Uterus (tissue), 2 donors: Measurements from ENCODE around the gene SYNGR2.

Experiments used
- POLR2A ChIP-seq, 2 donors: fragments of 450-650 bp; IDR thresholded peaks; one replicate each; pipeline ENCODE4 v1.6.1; 2016; ENCODE audit warnings: antibody characterized with exemption in 2 of 2, mild to moderate bottlenecking in 1 of 2, moderate library complexity in 1 of 2
- TF ChIP-seq, protein P1 (sequence below), 4 experiments: fragments of 200-600 bp in 2 of 4; fragments of 450-650 bp in 2 of 4; sonication (generic) in 2 of 4; IDR thresholded peaks; one replicate each; pipeline ENCODE4 v1.5.1; 2016 to 2019; ENCODE audit warnings: antibody characterized with exemption in 4 of 4, mild to moderate bottlenecking in 2 of 4, moderate library complexity in 1 of 4

DNA sequence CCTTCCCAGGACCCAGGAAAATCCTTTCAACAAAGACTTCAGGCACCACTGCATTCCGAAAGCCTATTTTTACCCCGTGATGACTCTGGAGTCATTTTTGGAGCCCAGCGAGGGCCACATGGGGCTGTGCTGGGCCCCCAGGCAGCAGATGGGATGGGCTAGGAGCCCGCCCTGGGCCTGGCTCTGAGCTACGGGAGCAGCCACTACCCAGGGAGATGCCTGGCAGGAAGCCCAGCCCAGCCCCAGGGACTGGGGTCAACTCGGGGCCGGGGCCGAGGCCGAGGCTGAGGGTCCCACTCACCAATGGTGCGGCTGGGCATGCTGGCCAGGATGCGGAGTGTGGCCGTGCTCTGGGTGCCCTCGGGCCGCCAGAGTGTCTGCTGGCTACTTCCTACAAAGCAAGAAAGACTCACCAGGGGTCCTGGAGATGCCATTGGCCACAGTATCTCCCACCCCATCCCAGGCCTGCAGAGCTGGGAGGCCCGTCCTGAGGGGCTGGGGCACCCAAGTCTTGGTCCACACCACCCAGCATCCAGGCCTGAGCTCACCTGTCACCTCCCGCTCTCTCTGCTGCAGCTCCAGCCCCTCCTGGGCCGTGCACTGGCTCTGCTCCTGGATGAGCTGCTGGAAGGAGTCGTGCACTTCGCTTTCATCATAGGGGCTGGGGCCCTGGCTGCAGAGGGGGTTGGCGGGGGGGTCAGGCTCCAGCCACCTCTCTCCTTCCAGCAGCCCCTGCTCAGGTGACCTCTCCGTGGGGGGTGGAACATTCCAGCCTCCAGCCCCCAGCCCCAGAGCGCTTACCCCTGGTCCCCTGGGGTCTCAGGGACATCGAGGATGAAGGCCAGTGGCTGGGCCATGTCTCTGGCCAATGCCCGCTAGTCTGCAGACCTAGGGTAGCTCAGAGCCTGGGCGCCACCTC lies 42.1 kb upstream of the SYNGR2 start:
- TF ChIP-seq, protein P1, sequence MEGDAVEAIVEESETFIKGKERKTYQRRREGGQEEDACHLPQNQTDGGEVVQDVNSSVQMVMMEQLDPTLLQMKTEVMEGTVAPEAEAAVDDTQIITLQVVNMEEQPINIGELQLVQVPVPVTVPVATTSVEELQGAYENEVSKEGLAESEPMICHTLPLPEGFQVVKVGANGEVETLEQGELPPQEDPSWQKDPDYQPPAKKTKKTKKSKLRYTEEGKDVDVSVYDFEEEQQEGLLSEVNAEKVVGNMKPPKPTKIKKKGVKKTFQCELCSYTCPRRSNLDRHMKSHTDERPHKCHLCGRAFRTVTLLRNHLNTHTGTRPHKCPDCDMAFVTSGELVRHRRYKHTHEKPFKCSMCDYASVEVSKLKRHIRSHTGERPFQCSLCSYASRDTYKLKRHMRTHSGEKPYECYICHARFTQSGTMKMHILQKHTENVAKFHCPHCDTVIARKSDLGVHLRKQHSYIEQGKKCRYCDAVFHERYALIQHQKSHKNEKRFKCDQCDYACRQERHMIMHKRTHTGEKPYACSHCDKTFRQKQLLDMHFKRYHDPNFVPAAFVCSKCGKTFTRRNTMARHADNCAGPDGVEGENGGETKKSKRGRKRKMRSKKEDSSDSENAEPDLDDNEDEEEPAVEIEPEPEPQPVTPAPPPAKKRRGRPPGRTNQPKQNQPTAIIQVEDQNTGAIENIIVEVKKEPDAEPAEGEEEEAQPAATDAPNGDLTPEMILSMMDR (IDR thresholded peaks at IDR 0.05) = no peak
- no peak for TF ChIP-seq POLR2A (IDR thresholded peaks at IDR 0.05)
